KMS-11 (cell line): ENCODE data around the gene NEK8.
A peak's percentile ranks its signal among the peaks of the same experiment; 100 is the strongest.

Source experiments
- H2AFZ ChIP-seq: fragments of 200-600 bp; sonication (generic); 2 replicates; pipeline ENCODE4 v1.6.1; 2016; ENCODE audit warnings: antibody characterized with exemption, mixed run types, low read depth
- H3K27ac ChIP-seq: fragments of 200-600 bp; sonication (generic); 2 replicates; pipeline ENCODE4 v1.6.1; 2016; ENCODE audit warnings: mild to moderate bottlenecking, mixed run types
- H3K27me3 ChIP-seq: fragments of 200-600 bp; sonication (generic); 2 replicates; pipeline ENCODE4 v1.6.1; 2017; ENCODE audit warnings: mild to moderate bottlenecking, low read depth, mixed run types, moderate library complexity; ENCODE audit not compliant: insufficient read depth
- H3K36me3 ChIP-seq: fragments of 200-600 bp; sonication (generic); 2 replicates; pipeline ENCODE4 v1.6.1; 2017; ENCODE audit warnings: mild to moderate bottlenecking, mixed run types; ENCODE audit not compliant: insufficient read depth
- H3K4me1 ChIP-seq: fragments of 200-600 bp; sonication (generic); 2 replicates; pipeline ENCODE4 v1.6.1; 2016; ENCODE audit warnings: mild to moderate bottlenecking, low read depth, mixed run types; ENCODE audit not compliant: poor library complexity, severe bottlenecking
- H3K4me2 ChIP-seq: fragments of 200-600 bp; sonication (generic); 2 replicates; pipeline ENCODE4 v1.7.0; 2016; ENCODE audit warnings: mild to moderate bottlenecking, mixed run types
- H3K4me3 ChIP-seq: fragments of 200-600 bp; sonication (generic); IDR thresholded peaks from 2 replicates; pipeline ENCODE4 v1.6.1; 2017; ENCODE audit warnings: low read depth, low read length, mixed read lengths; ENCODE audit not compliant: insufficient read depth
- H3K79me2 ChIP-seq: fragments of 200-600 bp; sonication (generic); 2 replicates; pipeline ENCODE4 v1.6.1; 2016; ENCODE audit warnings: low read depth, mixed run types; ENCODE audit not compliant: insufficient read depth
- H3K9ac ChIP-seq: fragments of 200-600 bp; sonication (generic); 2 replicates; pipeline ENCODE4 v1.6.1; 2016; ENCODE audit warnings: mild to moderate bottlenecking, mixed run types
- H4K20me1 ChIP-seq: fragments of 200-600 bp; sonication (generic); 2 replicates; pipeline ENCODE4 v1.6.1; 2016; ENCODE audit warnings: mild to moderate bottlenecking, mixed run types; ENCODE audit not compliant: insufficient read depth
- CTCF ChIP-seq: fragments of 200-600 bp; sonication (generic); conservative IDR thresholded peaks from 2 replicates; pipeline ENCODE4 v1.6.1; 2017; ENCODE audit warnings: low read depth, mild to moderate bottlenecking, antibody characterized with exemption, low read length, moderate library complexity, mixed read lengths

Gene NEK8

GRCh38 chr17:28728364-28729200 lies at the start of gene NEK8:
TSS of gene NEK8 (plus strand) at chr17:28728788. CDS start at chr17:28728814, 26 bp downstream.
- H3K4me3 ChIP-seq = peak within 1 kb of the TSS; percentile 63
- peaks cover 42% of the 10 kb centered on the region for H3K4me1 ChIP-seq
- H3K9ac ChIP-seq = peak within 1 kb of the TSS; percentile 70
- peak within 1 kb of the TSS; percentile 77 for H2AFZ ChIP-seq
- no peaks in the 10 kb centered on the region for H3K27me3 ChIP-seq
- peaks cover 7% of the 10 kb centered on the region; the same call in 1 of the 2 replicates for H3K36me3 ChIP-seq
- no peak for TF ChIP-seq CTCF
- peak within 1 kb of the TSS; percentile 67 for H3K4me2 ChIP-seq
- H3K27ac ChIP-seq = peak within 1 kb of the TSS; percentile 88
- H3K79me2 ChIP-seq = peaks cover 5% of the 10 kb centered on the region; the same call in 1 of the 2 replicates
- no peaks in the 10 kb centered on the region for H4K20me1 ChIP-seq

- Histone ChIP-seq H3K9ac (no peak overlapping the region), H2AFZ (no peak overlapping the region), H3K4me3 (no peak overlapping the region), H4K20me1 (no peaks in the 10 kb centered on the region), H3K27me3 (no peaks in the 10 kb centered on the region), H3K4me1 (no peaks in the 10 kb centered on the region), H3K27ac (no peak overlapping the region), H3K4me2 (no peak overlapping the region), H3K79me2 (no peaks in the 10 kb centered on the region), H3K36me3 (peaks cover 24% of the 10 kb centered on the region; the same call in 1 of the 2 replicates)
- TF ChIP-seq CTCF = no peak
Observed at GRCh38 chr17:28682655-28683054, 45.9 kb upstream of the NEK8 start.

DNA sequence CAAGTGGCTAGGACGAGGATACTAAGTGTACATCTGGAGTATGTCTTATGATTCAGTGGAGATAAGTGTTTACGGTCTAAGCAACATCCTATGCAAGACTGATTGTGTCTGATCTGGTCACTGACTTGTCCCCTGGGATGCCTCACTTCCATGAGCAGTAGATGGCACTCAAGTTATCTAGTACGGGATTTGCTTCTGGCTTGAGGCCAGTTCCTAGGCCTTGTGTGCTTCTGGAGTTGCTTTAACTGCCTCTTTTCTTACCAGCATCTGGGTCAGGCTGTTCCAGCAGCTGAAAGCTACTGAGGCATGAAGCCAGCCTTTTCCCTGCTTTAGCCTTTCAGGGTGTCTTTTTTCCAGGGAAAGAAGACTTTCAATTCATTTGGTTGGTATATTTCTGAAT lies 43.6 kb upstream of the NEK8 start:
- no peak overlapping the region for H3K9ac ChIP-seq
- H3K27ac ChIP-seq = no peak overlapping the region
- no peak overlapping the region for H3K4me2 ChIP-seq
- H4K20me1 ChIP-seq = no peaks in the 10 kb centered on the region
- no peaks in the 10 kb centered on the region for H3K79me2 ChIP-seq
- H3K36me3 ChIP-seq = peaks cover 39% of the 10 kb centered on the region; the same call in 1 of the 2 replicates
- no peaks in the 10 kb centered on the region for H3K27me3 ChIP-seq
- no peak for TF ChIP-seq CTCF
- no peak overlapping the region for H2AFZ ChIP-seq
- H3K4me3 ChIP-seq = no peak overlapping the region
- H3K4me1 ChIP-seq = no peaks in the 10 kb centered on the region

DNA sequence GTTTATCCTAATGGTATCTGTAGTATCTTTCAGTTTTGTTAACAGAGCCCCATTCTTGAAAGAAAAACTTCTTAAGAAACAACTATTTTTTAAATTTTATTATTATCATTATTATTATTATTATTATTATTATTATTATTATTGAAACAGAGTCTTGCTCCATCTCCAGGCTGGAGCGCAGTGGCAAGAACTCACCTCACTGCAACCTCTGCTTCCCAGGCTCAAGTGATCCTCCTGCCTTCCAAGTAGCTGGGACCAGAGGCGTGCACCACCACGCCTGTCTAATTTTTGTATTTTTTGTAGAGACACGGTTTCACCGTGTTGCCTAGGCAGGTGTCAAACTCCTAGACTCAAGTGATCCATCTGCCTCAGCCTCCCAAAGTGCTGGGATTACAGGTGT lies 43.2 kb upstream of the NEK8 start:
- no peak overlapping the region for H3K4me2 ChIP-seq
- TF ChIP-seq CTCF = no peak
- no peaks in the 10 kb centered on the region for H3K79me2 ChIP-seq
- no peak overlapping the region for H3K4me3 ChIP-seq
- no peaks in the 10 kb centered on the region for H4K20me1 ChIP-seq
- no peak overlapping the region for H3K9ac ChIP-seq
- H3K4me1 ChIP-seq = no peaks in the 10 kb centered on the region
- H3K27me3 ChIP-seq = no peaks in the 10 kb centered on the region
- H3K27ac ChIP-seq = no peak overlapping the region
- H2AFZ ChIP-seq = no peak overlapping the region
- peaks cover 42% of the 10 kb centered on the region; the same call in 1 of the 2 replicates for H3K36me3 ChIP-seq
